Body of pancreas (tissue), 4 donors: Measurements from ENCODE around the gene PALMD.

Source experiments
- POLR2A ChIP-seq, 3 donors: fragments of 450-650 bp; IDR thresholded peaks; one replicate each; pipeline ENCODE4 v1.6.1; 2016; ENCODE audit warnings: antibody characterized with exemption in 3 of 3, mild to moderate bottlenecking in 2 of 3
- TF ChIP-seq, protein P1 (sequence below), 7 experiments: fragments of 450-650 bp in 4 of 7; fragments of 200-600 bp in 3 of 7; sonication (generic) in 3 of 7; IDR thresholded peaks; one replicate each; pipeline ENCODE4 v1.5.1; 2016 to 2019; ENCODE audit warnings: antibody characterized with exemption in 7 of 7

DNA sequence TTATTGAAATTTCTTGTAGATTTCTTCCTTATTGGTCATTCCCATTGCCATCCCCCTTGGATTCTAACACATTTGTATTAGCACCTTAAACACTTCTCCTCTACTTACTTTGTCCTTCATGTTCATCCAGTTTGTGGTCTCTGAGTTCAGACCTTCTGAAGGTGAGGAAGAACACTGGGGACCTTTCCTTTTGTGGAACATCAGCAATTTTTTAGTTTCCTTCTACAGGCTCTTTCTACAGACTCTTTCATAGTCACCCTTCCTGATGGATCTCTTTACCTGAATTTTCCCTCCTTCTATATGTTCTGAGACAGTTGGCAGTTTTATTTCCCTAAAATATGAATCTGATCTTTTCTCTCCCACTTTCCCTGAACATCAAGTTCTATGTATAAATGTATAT lies 4.4 kb upstream of the PALMD start:
- TF ChIP-seq, protein P1, sequence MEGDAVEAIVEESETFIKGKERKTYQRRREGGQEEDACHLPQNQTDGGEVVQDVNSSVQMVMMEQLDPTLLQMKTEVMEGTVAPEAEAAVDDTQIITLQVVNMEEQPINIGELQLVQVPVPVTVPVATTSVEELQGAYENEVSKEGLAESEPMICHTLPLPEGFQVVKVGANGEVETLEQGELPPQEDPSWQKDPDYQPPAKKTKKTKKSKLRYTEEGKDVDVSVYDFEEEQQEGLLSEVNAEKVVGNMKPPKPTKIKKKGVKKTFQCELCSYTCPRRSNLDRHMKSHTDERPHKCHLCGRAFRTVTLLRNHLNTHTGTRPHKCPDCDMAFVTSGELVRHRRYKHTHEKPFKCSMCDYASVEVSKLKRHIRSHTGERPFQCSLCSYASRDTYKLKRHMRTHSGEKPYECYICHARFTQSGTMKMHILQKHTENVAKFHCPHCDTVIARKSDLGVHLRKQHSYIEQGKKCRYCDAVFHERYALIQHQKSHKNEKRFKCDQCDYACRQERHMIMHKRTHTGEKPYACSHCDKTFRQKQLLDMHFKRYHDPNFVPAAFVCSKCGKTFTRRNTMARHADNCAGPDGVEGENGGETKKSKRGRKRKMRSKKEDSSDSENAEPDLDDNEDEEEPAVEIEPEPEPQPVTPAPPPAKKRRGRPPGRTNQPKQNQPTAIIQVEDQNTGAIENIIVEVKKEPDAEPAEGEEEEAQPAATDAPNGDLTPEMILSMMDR (IDR thresholded peaks at IDR 0.05), result no peak
- no peak for TF ChIP-seq POLR2A (IDR thresholded peaks at IDR 0.05)
